Measurements from ENCODE around the gene EPB41L3. TPM values are rescaled to one million over a fixed set of nuclear protein-coding genes. Genes with fewer than 3 reads are reported as not detected.

EPB41L3 gene
- total RNA-seq, 4 donors from 2014 or later = 21.2 to 39.5 (median 28.3) TPM

GRCh38 chr18:5506174-5506573 is 37.6 kb downstream of the EPB41L3 start:
- WGBS, 2 donors = 92% methylated on average over 8 of the region's 8 CpGs
- TF ChIP-seq POLR2A (IDR thresholded peaks at IDR 0.05) = no peak
- no peak for TF ChIP-seq CTCF (IDR thresholded peaks at IDR 0.05)
- intact Hi-C loops (cut with DNase I; ENCODE audit: low total_unique reads) = no loop called here

DNA sequence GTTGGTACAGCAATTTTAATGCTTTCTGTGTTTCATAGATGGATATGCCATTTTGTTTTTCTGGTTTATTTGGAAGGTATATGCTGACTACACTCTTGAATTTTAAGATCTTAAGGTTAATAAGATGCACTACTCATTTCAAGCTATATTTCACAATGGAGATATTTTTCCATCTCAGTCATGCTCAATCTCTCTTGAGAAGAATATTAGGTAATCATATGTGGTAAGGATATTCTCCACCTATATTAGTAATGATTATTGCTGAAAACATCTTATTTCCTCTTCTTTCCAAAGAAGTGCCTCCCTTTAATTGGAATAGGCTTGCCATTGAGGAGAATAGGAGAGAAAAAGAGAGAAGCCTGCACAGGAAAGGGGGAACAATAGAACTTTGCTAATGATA is 40.1 kb downstream of the EPB41L3 start:
- intact Hi-C loops (cut with DNase I; ENCODE audit: low total_unique reads) = no loop called here
- H3K4me3 ChIP-seq (ENCODE audit: low read depth, poor library complexity, severe bottlenecking) = no peak overlapping the region
- no peak for DNase-seq (ENCODE audit: low spot score in 2 of 2)
- TF ChIP-seq POLR2A (IDR thresholded peaks at IDR 0.05) = no peak
- no peak for TF ChIP-seq CTCF (IDR thresholded peaks at IDR 0.05)

More at GRCh38 chr18:5506174-5506573, 37.6 kb downstream of the EPB41L3 start:
- H3K4me3 ChIP-seq (ENCODE audit: low read depth, poor library complexity, severe bottlenecking) = no peak overlapping the region
- no peak for DNase-seq (ENCODE audit: low spot score in 2 of 2)

DNA sequence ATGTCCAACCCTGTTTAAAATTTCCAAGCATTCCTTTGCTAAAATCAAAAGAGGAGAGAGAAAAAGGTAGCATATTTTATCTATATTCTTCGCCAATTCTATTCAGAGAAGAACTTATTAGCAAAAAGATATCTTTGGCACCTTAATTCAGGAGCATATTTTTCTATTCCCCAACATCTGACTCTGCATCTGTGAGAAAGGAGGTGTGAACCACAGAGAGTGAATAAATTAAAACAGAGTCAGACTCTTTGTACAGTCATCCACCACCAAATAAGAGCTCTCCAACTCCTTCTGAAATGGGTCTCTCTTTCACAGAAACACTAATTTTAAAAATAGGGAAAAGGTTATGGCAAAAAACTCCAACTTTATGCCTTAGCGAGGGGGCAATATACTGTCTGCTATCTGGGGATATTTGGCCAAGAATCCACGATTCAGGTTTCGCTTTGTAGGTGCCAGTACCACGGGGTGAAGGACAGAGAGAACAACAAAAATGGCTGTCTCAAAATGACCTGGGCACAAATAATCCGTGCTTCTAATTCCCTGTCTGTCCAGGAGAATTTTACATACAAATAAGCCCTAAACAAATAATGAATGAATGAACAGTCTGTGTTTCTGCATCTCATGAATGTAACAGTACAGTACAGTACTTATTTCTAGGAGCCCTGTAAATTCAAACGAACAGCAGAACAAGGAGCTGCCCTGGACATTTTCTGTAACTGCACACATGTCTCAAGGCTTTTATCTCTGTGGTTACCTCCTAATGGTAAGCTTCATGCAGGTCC is 43.4 kb downstream of the EPB41L3 start:
- TF ChIP-seq CTCF (IDR thresholded peaks at IDR 0.05) = no peak
- no peak for TF ChIP-seq POLR2A (IDR thresholded peaks at IDR 0.05)
- 84 to 87% methylated on average over 7 of the region's 7 CpGs for WGBS, 2 donors
- intact Hi-C loops (cut with DNase I; ENCODE audit: low total_unique reads) = no loop called here
- DNase-seq (ENCODE audit: low spot score in 2 of 2) = no peak
- H3K4me3 ChIP-seq (ENCODE audit: low read depth, poor library complexity, severe bottlenecking) = no peak overlapping the region

DNA sequence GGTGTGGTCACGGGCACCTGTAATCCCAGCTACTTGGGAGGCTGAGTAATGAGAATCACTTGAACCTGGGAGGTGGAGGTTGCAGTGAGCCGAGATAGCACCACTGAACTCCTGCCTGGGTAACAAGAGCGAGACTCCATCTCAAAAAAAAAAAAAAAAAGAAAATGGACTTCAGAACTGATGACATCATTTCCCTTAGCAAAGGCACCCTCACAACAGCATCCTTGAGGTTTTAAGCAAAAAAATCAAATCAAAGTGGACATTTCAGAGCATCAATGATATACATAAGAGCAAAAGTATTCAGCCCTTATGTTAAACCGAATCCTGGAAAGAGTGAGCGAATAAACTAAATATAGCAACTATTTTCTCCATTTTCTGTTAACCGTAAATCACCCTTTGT is 45.3 kb downstream of the EPB41L3 start:
- DNase-seq (ENCODE audit: low spot score in 2 of 2) = no peak
- no peak overlapping the region for H3K4me3 ChIP-seq (ENCODE audit: low read depth, poor library complexity, severe bottlenecking)
- intact Hi-C loops (cut with DNase I; ENCODE audit: low total_unique reads) = no loop called here
- 93 to 94% methylated on average over 6 of the region's 6 CpGs for WGBS, 2 donors
- TF ChIP-seq CTCF (IDR thresholded peaks at IDR 0.05) (no peak), POLR2A (IDR thresholded peaks at IDR 0.05) (no peak)

DNA sequence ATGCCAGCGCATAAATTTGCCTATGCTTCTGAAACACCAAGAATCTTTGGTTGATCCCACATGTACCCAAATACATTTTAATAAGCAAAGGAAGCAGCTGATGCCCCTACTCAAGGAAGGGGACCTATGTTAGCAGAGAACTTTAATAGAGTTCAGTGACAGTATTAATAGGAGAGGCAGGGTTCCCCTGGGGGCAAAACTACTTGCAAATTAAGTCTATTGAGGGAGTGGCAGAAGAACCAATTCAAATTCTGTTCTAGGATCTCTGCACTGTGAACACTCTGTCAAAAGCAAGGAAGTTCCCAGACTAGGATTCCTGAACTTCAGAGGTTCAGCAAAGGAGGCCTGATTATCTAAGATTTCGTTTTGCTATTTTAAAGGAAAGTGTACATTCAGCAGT is 47.5 kb downstream of the EPB41L3 start:
- H3K4me3 ChIP-seq (ENCODE audit: low read depth, poor library complexity, severe bottlenecking) = no peak overlapping the region
- no peak for DNase-seq (ENCODE audit: low spot score in 2 of 2)
- intact Hi-C loops (cut with DNase I; ENCODE audit: low total_unique reads) = no loop called here
- WGBS, 2 donors = 77 to 82% methylated on average over 2 of the region's 2 CpGs
- TF ChIP-seq CTCF (IDR thresholded peaks at IDR 0.05) (no peak), POLR2A (IDR thresholded peaks at IDR 0.05) (no peak)
